RKO (cell line): ENCODE data around the gene HSD17B11.
"Not testable (repeated sequence)": the region's sequence is repeated elsewhere in the genome, so short reads cannot be mapped to it uniquely, and the experiment has no call there.

Experiments used
- DNase-seq: peaks from one replicate; pipeline ENCODE4 v3.0.0-alpha.2; 2016; ENCODE audit warnings: low spot score

HSD17B11 gene

GRCh38 chr4:87356832-87357526 is 34.0 kb downstream of the HSD17B11 start:
- no peak for DNase-seq

- no peak for DNase-seq
These were observed 36.6 kb downstream of the HSD17B11 start for GRCh38 chr4:87354168-87355102.

GRCh38 chr4:87353592-87353991 is 37.4 kb downstream of the HSD17B11 start:
- peak; percentile 44 for DNase-seq

- DNase-seq: no peak
These were observed 45.8 kb downstream of the HSD17B11 start for GRCh38 chr4:87345139-87345538.

- DNase-seq: no peak
These were observed 48.1 kb downstream of the HSD17B11 start for GRCh38 chr4:87342872-87343271.

- not testable (repeated sequence) for DNase-seq
These were observed 48.9 kb downstream of the HSD17B11 start for GRCh38 chr4:87341954-87342635.

GRCh38 chr4:87339440-87339839 is 51.5 kb downstream of the HSD17B11 start:
- no peak for DNase-seq

GRCh38 chr4:87337361-87337760 is 53.6 kb downstream of the HSD17B11 start:
- DNase-seq: no peak

- no peak for DNase-seq
These were observed 57.7 kb downstream of the HSD17B11 start for GRCh38 chr4:87333267-87333666.

GRCh38 chr4:87330761-87331160 is 60.2 kb downstream of the HSD17B11 start:
- DNase-seq: no peak

GRCh38 chr4:87327136-87327535 is 63.9 kb downstream of the HSD17B11 start:
- DNase-seq: no peak

- no peak for DNase-seq
These were observed 64.5 kb downstream of the HSD17B11 start for GRCh38 chr4:87326460-87326859.

GRCh38 chr4:87322754-87323153 is 68.2 kb downstream of the HSD17B11 start, which contains the start of gene HSD17B13:
TSS of gene HSD17B13 (minus strand) at chr4:87322882. CDS start at chr4:87322841, 41 bp downstream.
- no peak for DNase-seq

GRCh38 chr4:87321888-87322287 is 69.1 kb downstream of the HSD17B11 start:
- DNase-seq: no peak

- DNase-seq: no peak
These were observed 73.5 kb downstream of the HSD17B11 start for GRCh38 chr4:87317527-87317926.

GRCh38 chr4:87316961-87317360 is 74.0 kb downstream of the HSD17B11 start:
- no peak for DNase-seq

- DNase-seq: not testable (repeated sequence)
These were observed 76.0 kb downstream of the HSD17B11 start for GRCh38 chr4:87315000-87315399.

GRCh38 chr4:87313756-87314155 is 77.2 kb downstream of the HSD17B11 start:
- no peak for DNase-seq

GRCh38 chr4:87311684-87312083 is 79.3 kb downstream of the HSD17B11 start:
- no peak for DNase-seq

GRCh38 chr4:87310691-87311335 is 80.2 kb downstream of the HSD17B11 start:
- DNase-seq: no peak

GRCh38 chr4:87309625-87310024 is 81.4 kb downstream of the HSD17B11 start:
- no peak for DNase-seq

- DNase-seq: no peak
These were observed 84.9 kb downstream of the HSD17B11 start for GRCh38 chr4:87306056-87306455.
